ENCODE data around the gene ASL. TPM values are rescaled to one million over a fixed set of nuclear protein-coding genes. Genes with fewer than 3 reads are reported as not detected.

Gene ASL
- total RNA-seq, 2 donors from 2014 or later, result 35.9 to 135 TPM

DNA sequence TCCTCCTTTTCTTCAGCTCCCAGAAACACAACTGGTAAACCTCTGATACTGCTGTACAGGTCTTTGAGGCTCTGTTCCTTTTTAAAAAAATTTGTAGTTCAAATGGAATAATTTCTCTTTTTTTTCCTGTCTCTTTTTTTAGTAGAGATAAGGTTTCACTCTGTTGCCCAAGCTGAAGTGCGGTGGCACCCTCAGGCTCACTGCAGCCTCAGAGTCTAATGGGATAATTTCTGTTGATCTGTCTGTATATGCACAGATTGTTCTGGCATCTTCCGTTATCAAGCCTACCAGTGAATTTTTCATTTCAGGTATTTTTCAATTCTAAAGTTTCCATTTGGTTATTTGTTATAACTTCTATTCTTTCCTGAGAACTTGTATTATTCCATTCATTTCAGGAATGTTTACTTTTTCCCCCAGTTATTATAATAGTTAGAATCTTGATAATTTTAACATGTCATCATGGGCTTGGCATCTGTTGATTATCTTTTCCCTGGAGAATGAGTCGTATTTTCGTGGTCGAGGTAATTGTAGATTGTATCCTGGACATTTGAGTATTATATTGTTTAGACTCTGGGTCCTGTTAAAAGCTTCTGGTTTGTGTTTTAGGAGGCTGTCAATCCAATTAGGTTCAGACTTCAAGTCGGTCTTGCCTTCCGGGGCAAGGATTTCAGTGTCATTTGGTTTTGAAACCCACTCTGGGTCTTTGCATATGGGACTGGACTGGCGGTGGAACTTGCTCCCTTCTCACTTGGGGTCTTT lies 63.6 kb downstream of the ASL start:
- no peaks in the 10 kb centered on the region for H3K27me3 ChIP-seq
- H3K27ac ChIP-seq, result no peak overlapping the region
- no peak for TF ChIP-seq POLR2A (IDR thresholded peaks at IDR 0.05)
- TF ChIP-seq, protein P1, sequence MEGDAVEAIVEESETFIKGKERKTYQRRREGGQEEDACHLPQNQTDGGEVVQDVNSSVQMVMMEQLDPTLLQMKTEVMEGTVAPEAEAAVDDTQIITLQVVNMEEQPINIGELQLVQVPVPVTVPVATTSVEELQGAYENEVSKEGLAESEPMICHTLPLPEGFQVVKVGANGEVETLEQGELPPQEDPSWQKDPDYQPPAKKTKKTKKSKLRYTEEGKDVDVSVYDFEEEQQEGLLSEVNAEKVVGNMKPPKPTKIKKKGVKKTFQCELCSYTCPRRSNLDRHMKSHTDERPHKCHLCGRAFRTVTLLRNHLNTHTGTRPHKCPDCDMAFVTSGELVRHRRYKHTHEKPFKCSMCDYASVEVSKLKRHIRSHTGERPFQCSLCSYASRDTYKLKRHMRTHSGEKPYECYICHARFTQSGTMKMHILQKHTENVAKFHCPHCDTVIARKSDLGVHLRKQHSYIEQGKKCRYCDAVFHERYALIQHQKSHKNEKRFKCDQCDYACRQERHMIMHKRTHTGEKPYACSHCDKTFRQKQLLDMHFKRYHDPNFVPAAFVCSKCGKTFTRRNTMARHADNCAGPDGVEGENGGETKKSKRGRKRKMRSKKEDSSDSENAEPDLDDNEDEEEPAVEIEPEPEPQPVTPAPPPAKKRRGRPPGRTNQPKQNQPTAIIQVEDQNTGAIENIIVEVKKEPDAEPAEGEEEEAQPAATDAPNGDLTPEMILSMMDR (IDR thresholded peaks at IDR 0.05), result no peak
- 62 to 65% methylated on average over 8 of the region's 8 CpGs for WGBS, 2 donors
- no peak overlapping the region for H3K4me3 ChIP-seq
- intact Hi-C loops (cut with DNase I), result no loop called here
- peaks cover 38% of the 10 kb centered on the region for H3K4me1 ChIP-seq
- DNase-seq, result no peak
- H3K9me3 ChIP-seq, result no peaks in the 10 kb centered on the region
- H3K36me3 ChIP-seq (replicated peaks in 1 of 2; ENCODE audit: insufficient read depth in 1 of 2, low read depth in 2 of 2), result peaks cover 0 to 11% of the 10 kb centered on the region in 2 donors
- no peak for ATAC-seq

GRCh38 chr7:66140924-66141323 lies 65.3 kb downstream of the ASL start:
- intact Hi-C loops (cut with DNase I), result no loop called here
- Histone ChIP-seq H3K9me3 (no peaks in the 10 kb centered on the region), H3K27ac (peak overlapping the region in 1 of 4 donors; percentile 43), H3K4me1 (peaks cover 44% of the 10 kb centered on the region), H3K4me3 (no peak overlapping the region), H3K27me3 (no peaks in the 10 kb centered on the region), H3K36me3 (replicated peaks in 1 of 2; ENCODE audit: insufficient read depth in 1 of 2, low read depth in 2 of 2) (peaks cover 0 to 7% of the 10 kb centered on the region in 2 donors)
- 5 to 18% methylated on average over 4 of the region's 4 CpGs for WGBS, 2 donors
- TF ChIP-seq, protein P1 (IDR thresholded peaks at IDR 0.05), result peak; percentile 13 to 63 (median 54)
- no peak for TF ChIP-seq POLR2A (IDR thresholded peaks at IDR 0.05)
- DNase-seq (peak; percentile 67 to 80 (median 72)), ATAC-seq (peak; percentile 72)

GRCh38 chr7:66142334-66142733 lies 66.7 kb downstream of the ASL start:
- TF ChIP-seq POLR2A (IDR thresholded peaks at IDR 0.05), result no peak
- TF ChIP-seq, protein P1 (IDR thresholded peaks at IDR 0.05), result no peak
- H3K27ac ChIP-seq, result peak overlapping the region in 3 of 4 donors; percentile 32 to 56 (median 33)
- peak; percentile 63 for ATAC-seq
- no peaks in the 10 kb centered on the region for H3K27me3 ChIP-seq
- WGBS, 2 donors, result 37 to 44% methylated on average over 3 of the region's 3 CpGs
- peaks cover 44% of the 10 kb centered on the region for H3K4me1 ChIP-seq
- intact Hi-C loops (cut with DNase I), result no loop called here
- DNase-seq, result peak in 3 of 4 donors; percentile 17 to 34 (median 31)
- H3K4me3 ChIP-seq, result no peak overlapping the region
- no peaks in the 10 kb centered on the region for H3K9me3 ChIP-seq
- peaks cover 0 to 2% of the 10 kb centered on the region in 2 donors for H3K36me3 ChIP-seq (replicated peaks in 1 of 2; ENCODE audit: insufficient read depth in 1 of 2, low read depth in 2 of 2)

- peaks cover 44% of the 10 kb centered on the region for H3K4me1 ChIP-seq
- H3K36me3 ChIP-seq (replicated peaks in 1 of 2; ENCODE audit: insufficient read depth in 1 of 2, low read depth in 2 of 2), result peaks cover 0 to 2% of the 10 kb centered on the region in 2 donors
- H3K4me3 ChIP-seq, result no peak overlapping the region
- DNase-seq, result peak in 3 of 4 donors; percentile 34 to 41 (median 38)
- H3K27me3 ChIP-seq, result no peaks in the 10 kb centered on the region
- H3K27ac ChIP-seq, result peak overlapping the region; percentile 4 to 56 (median 21)
- whole genome bisulfite sequencing, 2 donors, result 49 to 55% methylated on average over 5 of the region's 5 CpGs
- ATAC-seq, result peak; percentile 76
- no peaks in the 10 kb centered on the region for H3K9me3 ChIP-seq
- TF ChIP-seq POLR2A (IDR thresholded peaks at IDR 0.05), result no peak
- TF ChIP-seq, protein P1 (IDR thresholded peaks at IDR 0.05), result peak in 3 of 7 experiments; percentile 4 to 12 (median 11)
- intact Hi-C loops (cut with DNase I), result no loop called here
These were observed 67.4 kb downstream of the ASL start for GRCh38 chr7:66142996-66143395.

Other genes starting within 250 kb of the ASL start
- gene VKORC1L1, start 202.7 kb upstream of the ASL start, total RNA-seq, result 10 to 100 TPM in 1 of 2 donors, 1 to 10 TPM in 1; 9.9 to 18.8 TPM
- 10 to 100 TPM; 27.0 to 50.8 TPM for gene GUSB, start 93.6 kb upstream of the ASL start, total RNA-seq
- 10 to 100 TPM; 17.4 to 19.1 TPM for gene CRCP, start 39.0 kb downstream of the ASL start, total RNA-seq
- 10 to 100 TPM; 12.5 to 16.5 TPM for gene TPST1, start 129.5 kb downstream of the ASL start, total RNA-seq

Measured in body of pancreas (tissue), 4 donors.